ENCODE data around the gene RTN4RL2.

DNA sequence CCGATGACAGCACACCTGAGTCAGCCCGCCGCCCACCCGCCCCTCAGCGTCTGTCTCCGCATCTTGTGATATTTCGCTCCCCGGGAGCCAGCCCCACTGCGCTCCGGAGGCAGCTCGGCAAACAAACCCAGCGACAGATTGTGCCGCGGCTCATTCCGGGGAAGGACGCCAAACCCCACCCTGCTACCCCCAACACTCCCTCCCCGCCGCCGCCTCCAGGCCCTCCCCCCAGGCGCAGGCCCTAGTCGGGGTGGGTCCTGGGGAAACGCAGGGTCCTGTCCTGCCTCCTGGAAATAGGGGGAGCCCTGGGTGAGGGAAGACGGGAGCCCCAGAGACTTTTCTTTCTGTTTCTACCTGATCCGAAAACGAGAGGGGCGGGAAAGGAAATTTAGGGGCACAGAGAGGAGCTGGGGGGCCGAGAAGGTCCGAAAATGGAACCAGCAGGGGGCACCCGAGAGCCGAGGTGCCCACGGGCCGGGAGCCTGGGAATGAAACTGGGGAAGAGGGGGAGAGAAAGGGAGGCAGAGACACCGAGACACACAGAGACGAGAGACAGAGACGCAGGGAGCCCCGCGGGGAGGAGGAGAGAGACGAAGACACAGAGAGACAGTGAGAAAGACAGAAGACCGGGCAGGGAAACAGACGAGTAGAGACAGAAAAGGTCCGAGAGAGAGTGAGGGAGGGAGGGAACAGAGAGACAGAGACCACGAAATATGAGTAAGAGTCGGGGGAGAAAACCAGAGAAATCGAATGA lies 1.7 kb upstream of the RTN4RL2 start:
- TF ChIP-seq, protein P1, sequence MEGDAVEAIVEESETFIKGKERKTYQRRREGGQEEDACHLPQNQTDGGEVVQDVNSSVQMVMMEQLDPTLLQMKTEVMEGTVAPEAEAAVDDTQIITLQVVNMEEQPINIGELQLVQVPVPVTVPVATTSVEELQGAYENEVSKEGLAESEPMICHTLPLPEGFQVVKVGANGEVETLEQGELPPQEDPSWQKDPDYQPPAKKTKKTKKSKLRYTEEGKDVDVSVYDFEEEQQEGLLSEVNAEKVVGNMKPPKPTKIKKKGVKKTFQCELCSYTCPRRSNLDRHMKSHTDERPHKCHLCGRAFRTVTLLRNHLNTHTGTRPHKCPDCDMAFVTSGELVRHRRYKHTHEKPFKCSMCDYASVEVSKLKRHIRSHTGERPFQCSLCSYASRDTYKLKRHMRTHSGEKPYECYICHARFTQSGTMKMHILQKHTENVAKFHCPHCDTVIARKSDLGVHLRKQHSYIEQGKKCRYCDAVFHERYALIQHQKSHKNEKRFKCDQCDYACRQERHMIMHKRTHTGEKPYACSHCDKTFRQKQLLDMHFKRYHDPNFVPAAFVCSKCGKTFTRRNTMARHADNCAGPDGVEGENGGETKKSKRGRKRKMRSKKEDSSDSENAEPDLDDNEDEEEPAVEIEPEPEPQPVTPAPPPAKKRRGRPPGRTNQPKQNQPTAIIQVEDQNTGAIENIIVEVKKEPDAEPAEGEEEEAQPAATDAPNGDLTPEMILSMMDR (IDR thresholded peaks at IDR 0.05): peak; percentile 36 to 63 (median 49)
- no peak for TF ChIP-seq POLR2A (IDR thresholded peaks at IDR 0.05)

Measured in ovary (tissue), 3 donors.